Breast epithelium (tissue), 3 donors: ENCODE measurements around the gene OTUB2.

ENCODE experiments used
- CTCF ChIP-seq, 3 donors: fragments of 450-650 bp; IDR thresholded peaks; one replicate each; pipeline ENCODE4 v1.5.1; 2016 to 2017; ENCODE audit warnings: antibody characterized with exemption in 3 of 3, mild to moderate bottlenecking in 3 of 3, moderate library complexity in 3 of 3
- POLR2A ChIP-seq: fragments of 450-650 bp; IDR thresholded peaks from one replicate; pipeline ENCODE4 v1.6.1; 2016; ENCODE audit warnings: antibody characterized with exemption, mild to moderate bottlenecking, moderate library complexity
- POLR2AphosphoS5 ChIP-seq, 3 donors: sonication (generic); formaldehyde crosslinking; IDR thresholded peaks; one replicate each; pipeline ENCODE4 v1.6.1; 2017; ENCODE audit warnings: antibody characterized with exemption in 3 of 3

GRCh38 chr14:94052199-94052598 is 26.1 kb downstream of the OTUB2 start:
- TF ChIP-seq POLR2A, result no peak
- no peak for TF ChIP-seq CTCF (IDR thresholded peaks at IDR 0.05)
- TF ChIP-seq POLR2AphosphoS5 (IDR thresholded peaks at IDR 0.05), result no peak
